ENCODE measurements around the gene IPO8.

The IPO8 gene

GRCh38 chr12:30700216-30700900, 4.7 kb upstream of the IPO8 start:
- Histone ChIP-seq H3K27ac (no peak overlapping the region), H3K4me3 (no peak overlapping the region)
- DNase-seq (ENCODE audit: low spot score) = no peak

GRCh38 chr12:30698346-30698745, 2.7 kb upstream of the IPO8 start:
- Histone ChIP-seq H3K4me3 (no peak overlapping the region), H3K27ac (no peak overlapping the region)
- no peak for TF ChIP-seq CTCF (IDR thresholded peaks at IDR 0.05)
- DNase-seq (ENCODE audit: low spot score) = no peak

More at GRCh38 chr12:30700216-30700900, 4.7 kb upstream of the IPO8 start:
- no peak for TF ChIP-seq CTCF (IDR thresholded peaks at IDR 0.05)

- no peak for DNase-seq (ENCODE audit: low spot score)
- no peak for TF ChIP-seq CTCF (IDR thresholded peaks at IDR 0.05)
- no peak overlapping the region for H3K4me3 ChIP-seq
- H3K27ac ChIP-seq = no peak overlapping the region
These were observed 1.3 kb upstream of the IPO8 start for GRCh38 chr12:30696943-30697342.

DNA sequence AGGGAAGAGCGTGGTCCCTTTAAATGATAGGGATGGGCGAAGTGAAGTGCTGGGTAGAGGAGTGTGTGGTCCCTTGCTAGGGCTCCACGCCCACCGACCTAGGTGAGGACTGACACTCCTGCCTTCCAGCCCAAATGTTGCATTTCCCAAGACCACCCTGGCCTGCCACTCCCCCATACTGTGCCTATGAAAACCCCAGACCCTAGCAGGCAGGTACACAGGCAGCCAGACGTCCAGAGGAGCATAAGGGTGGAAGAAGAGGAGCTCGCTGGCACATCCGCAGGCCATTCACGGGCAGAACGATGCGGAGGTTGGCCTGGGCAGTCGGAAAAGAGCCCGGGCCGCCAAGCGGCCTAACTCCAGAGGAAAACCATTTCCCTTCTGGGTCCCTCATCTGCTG, 817 bp upstream of the IPO8 start:
- H3K27ac ChIP-seq = no peak overlapping the region
- H3K4me3 ChIP-seq = peak overlapping the region; percentile 90
- DNase-seq (ENCODE audit: low spot score) = no peak
- TF ChIP-seq CTCF (IDR thresholded peaks at IDR 0.05) = no peak

DNA sequence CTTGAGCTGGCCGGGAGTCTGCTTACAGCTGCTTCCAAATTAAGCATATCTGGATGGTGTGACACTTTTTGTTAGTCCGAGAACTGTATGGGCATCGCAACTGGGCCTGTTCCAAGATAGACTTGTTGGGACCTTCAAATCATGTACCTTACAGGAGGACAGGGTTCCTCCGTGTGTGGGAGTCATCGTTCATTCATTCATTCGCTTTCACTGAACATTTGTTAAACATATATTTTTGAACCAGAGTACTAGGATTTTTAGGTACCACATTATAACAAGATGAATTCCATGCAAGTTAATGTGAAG, 387 bp upstream of the IPO8 start:
- peak overlapping the region; percentile 90 for H3K4me3 ChIP-seq
- H3K27ac ChIP-seq = peak overlapping the region; percentile 68 to 87
- DNase-seq (ENCODE audit: low spot score) = no peak
- TF ChIP-seq CTCF (IDR thresholded peaks at IDR 0.05) = no peak

GRCh38 chr12:30694412-30695198, 1.1 kb downstream of the IPO8 start:
- no peak for DNase-seq (ENCODE audit: low spot score)
- Histone ChIP-seq H3K27ac (peak overlapping the region; percentile 68 to 87), H3K4me3 (peak overlapping the region; percentile 90)
- no peak for TF ChIP-seq CTCF (IDR thresholded peaks at IDR 0.05)

GRCh38 chr12:30692470-30692869, 3.2 kb downstream of the IPO8 start:
- H3K27ac ChIP-seq = no peak overlapping the region
- TF ChIP-seq CTCF (IDR thresholded peaks at IDR 0.05) = no peak
- no peak for DNase-seq (ENCODE audit: low spot score)

More at GRCh38 chr12:30692470-30692869, 3.2 kb downstream of the IPO8 start:
- peak overlapping the region; percentile 23 for H3K4me3 ChIP-seq

Measured in coronary artery (tissue), 2 donors.